Gastroesophageal sphincter (tissue), 3 donors: ENCODE data around the gene KCNH2.

Experiments
- CTCF ChIP-seq, 4 experiments: fragments of 200-600 bp in 2 of 4; fragments of 450-650 bp in 2 of 4; sonication (generic) in 1 of 4; IDR thresholded peaks; one replicate each; pipeline ENCODE4 v1.5.1; 2017 to 2019; ENCODE audit warnings: antibody characterized with exemption in 4 of 4, mild to moderate bottlenecking in 2 of 4, moderate library complexity in 2 of 4
- EP300 ChIP-seq: sonication (generic); formaldehyde crosslinking; IDR thresholded peaks from one replicate; pipeline ENCODE4 v1.6.1; 2017; ENCODE audit warnings: antibody characterized with exemption, mild to moderate bottlenecking
- POLR2A ChIP-seq, 2 donors: fragments of 450-650 bp; IDR thresholded peaks; one replicate each; pipeline ENCODE4 v1.6.1; 2017; ENCODE audit warnings: antibody characterized with exemption in 2 of 2, mild to moderate bottlenecking in 2 of 2, moderate library complexity in 1 of 2
- POLR2AphosphoS5 ChIP-seq: sonication (generic); formaldehyde crosslinking; IDR thresholded peaks from one replicate; pipeline ENCODE4 v1.6.1; 2017; ENCODE audit warnings: antibody characterized with exemption

GRCh38 chr7:150964593-150965111, 13.5 kb downstream of the KCNH2 start:
- no peak for TF ChIP-seq POLR2A (IDR thresholded peaks at IDR 0.05)
- TF ChIP-seq CTCF (IDR thresholded peaks at IDR 0.05): peak in 3 of 4 experiments; percentile 17 to 38 (median 32)
- no peak for TF ChIP-seq EP300
- no peak for TF ChIP-seq POLR2AphosphoS5
